IMR-90 (cell line): ENCODE results near the gene MIEF2. TPM values are rescaled to one million over a fixed set of nuclear protein-coding genes. Genes with fewer than 3 reads are reported as not detected.

ENCODE experiments used
- ATAC-seq: fragments of 200-7000 bp; cut with Tn5 transposase; 2 replicates; pipeline ENCODE4 v1.9.1; 2020; ENCODE audit warnings: low read depth, mild to moderate bottlenecking, moderate library complexity
- BruUV-seq: library from RNA; stranded (reverse); fragments of 400-500 nt; replicated peaks from 2 replicates; lab custom pipeline; 2021; lab: Mats Ljungman, UMichigan
- CTCF ChIA-PET: fragments of 300-600 bp; formaldehyde crosslinking; extraction: SDS; loops from one replicate; lab custom pipeline; 2021; ENCODE audit warnings: antibody characterized with exemption; lab: Yijun Ruan, JAX
- POLR2A ChIA-PET: fragments of 300-600 bp; sonication (Branson Sonifier 250); formaldehyde crosslinking; loops from one replicate; lab custom pipeline; 2022; ENCODE audit warnings: antibody characterized with exemption; ENCODE audit not compliant: unreplicated experiment; lab: Charles Lee
- DNase-seq: peaks from one replicate; pipeline ENCODE4 v3.0.0; 2013
- H2AFZ ChIP-seq: replicated peaks from 2 replicates; pipeline ENCODE3; 2013; ENCODE audit warnings: low read length, mild to moderate bottlenecking; ENCODE audit not compliant: poor library complexity
- H2AK5ac ChIP-seq: 2 replicates; pipeline ENCODE4 v1.6.1; 2013; ENCODE audit warnings: low read depth, low read length, inconsistent platforms
- H2AK9ac ChIP-seq: replicated peaks from 2 replicates; pipeline ENCODE3; 2013; ENCODE audit warnings: mild to moderate bottlenecking, low read depth, low read length, moderate library complexity; ENCODE audit not compliant: poor library complexity
- H2BK120ac ChIP-seq: 2 replicates; pipeline ENCODE4 v1.6.1; 2013; ENCODE audit warnings: low read depth, low read length, inconsistent platforms
- H2BK15ac ChIP-seq: 3 replicates; pipeline ENCODE4 v1.6.1; 2013; ENCODE audit warnings: low read depth, low read length, inconsistent platforms
- H2BK20ac ChIP-seq: 2 replicates; pipeline ENCODE4 v1.6.1; 2013; ENCODE audit warnings: low read depth, mild to moderate bottlenecking, inconsistent platforms, low read length, moderate library complexity
- H2BK5ac ChIP-seq: 2 replicates; pipeline ENCODE4 v1.6.1; 2013; ENCODE audit warnings: mild to moderate bottlenecking, low read depth, low read length, inconsistent platforms; ENCODE audit not compliant: poor library complexity, severe bottlenecking
- H3K14ac ChIP-seq: replicated peaks from 2 replicates; pipeline ENCODE4 v1.6.1; 2013; ENCODE audit warnings: low read depth, low read length, inconsistent platforms
- H3K18ac ChIP-seq: 2 replicates; pipeline ENCODE4 v1.6.1; 2013; ENCODE audit warnings: low read depth, low read length, control low read depth
- H3K23ac ChIP-seq: 2 replicates; pipeline ENCODE4 v1.6.1; 2013; ENCODE audit warnings: low read depth, low read length, inconsistent platforms
- H3K27ac ChIP-seq: 2 replicates; pipeline ENCODE4 v1.5.1; 2013; ENCODE audit warnings: mild to moderate bottlenecking, control low read depth, low read length; ENCODE audit not compliant: insufficient read depth
- H3K27me3 ChIP-seq: 2 replicates; pipeline ENCODE4 v1.6.1; 2013; ENCODE audit warnings: low read length; ENCODE audit not compliant: control insufficient read depth, insufficient read depth
- H3K36me3 ChIP-seq: 2 replicates; pipeline ENCODE4 v1.6.1; 2013; ENCODE audit warnings: low read length, mixed read lengths; ENCODE audit not compliant: control insufficient read depth, insufficient read depth
- H3K4ac ChIP-seq: 2 replicates; pipeline ENCODE4 v1.6.1; 2013; ENCODE audit warnings: low read depth, low read length, inconsistent platforms
- H3K4me1 ChIP-seq: 2 replicates; pipeline ENCODE4 v1.6.1; 2013; ENCODE audit warnings: low read length, mixed read lengths; ENCODE audit not compliant: control insufficient read depth, insufficient read depth
- H3K4me2 ChIP-seq: 2 replicates; pipeline ENCODE4 v1.6.1; 2013; ENCODE audit warnings: low read depth, mild to moderate bottlenecking, control low read depth, low read length, moderate library complexity
- H3K4me3 ChIP-seq: 2 replicates; pipeline ENCODE4 v1.5.1; 2013; ENCODE audit warnings: low read depth, mild to moderate bottlenecking, control low read depth, low read length, moderate library complexity; ENCODE audit not compliant: insufficient read depth
- H3K56ac ChIP-seq: 2 replicates; pipeline ENCODE4 v1.6.1; 2013; ENCODE audit warnings: low read length, inconsistent platforms; ENCODE audit not compliant: insufficient read depth; ENCODE audit errors: extremely low read depth
- H3K79me1 ChIP-seq, 2 experiments: 2 replicates each; pipeline ENCODE4 v1.6.1; 2013; ENCODE audit warnings: low read length in 2 of 2, inconsistent platforms in 1 of 2, low read depth in 1 of 2
- H3K9ac ChIP-seq: 2 replicates; pipeline ENCODE4 v1.6.1; 2013; ENCODE audit warnings: low read depth, low read length, control low read depth
- H3K9me1 ChIP-seq: 2 replicates; pipeline ENCODE4 v1.6.1; 2013; ENCODE audit warnings: low read length, inconsistent platforms; ENCODE audit not compliant: insufficient read depth
- H3K9me3 ChIP-seq: 2 replicates; pipeline ENCODE4 v1.6.1; 2013; ENCODE audit warnings: low read length; ENCODE audit not compliant: control insufficient read depth, insufficient read depth
- H4K20me1 ChIP-seq: 2 replicates; pipeline ENCODE4 v1.6.1; 2013; ENCODE audit warnings: low read length, inconsistent platforms; ENCODE audit not compliant: insufficient read depth
- H4K5ac ChIP-seq: 2 replicates; pipeline ENCODE4 v1.6.1; 2013; ENCODE audit warnings: mild to moderate bottlenecking, low read depth, low read length, control low read depth
- H4K8ac ChIP-seq, 2 experiments: 2 replicates each; pipeline ENCODE4 v1.6.1; 2013; ENCODE audit warnings: low read depth in 2 of 2, low read length in 2 of 2, control low read depth in 1 of 2, inconsistent platforms in 1 of 2
- H4K91ac ChIP-seq: 2 replicates; pipeline ENCODE4 v1.6.1; 2013; ENCODE audit warnings: low read depth, low read length, inconsistent platforms; ENCODE audit not compliant: insufficient read depth
- CHD1 ChIP-seq: IDR thresholded peaks from 2 replicates; pipeline ENCODE4 v1.6.1; 2012; ENCODE audit warnings: low read depth, low read length, improper control_type of control experiment
- FOS ChIP-seq: fragments of 150-350 bp; IDR thresholded peaks from 2 replicates; pipeline ENCODE4 v1.6.1; 2016; ENCODE audit warnings: low read depth, low read length
- MAZ ChIP-seq: IDR thresholded peaks from 2 replicates; pipeline ENCODE4 v1.6.1; 2012; ENCODE audit warnings: low read depth, mild to moderate bottlenecking, low read length, improper control_type of control experiment, moderate library complexity, borderline replicate concordance
- NFE2L2 ChIP-seq: fragments of 150-350 bp; IDR thresholded peaks from 2 replicates; pipeline ENCODE4 v1.6.1; 2016; ENCODE audit warnings: low read depth, mild to moderate bottlenecking, low read length
- RAD21 ChIP-seq: IDR thresholded peaks from 2 replicates; pipeline ENCODE4 v1.6.1; 2012; ENCODE audit warnings: low read length, improper control_type of control experiment
- RFX5 ChIP-seq: IDR thresholded peaks from 2 replicates; pipeline ENCODE4 v1.8.0; 2012; ENCODE audit warnings: low read depth, mild to moderate bottlenecking, low read length, moderate library complexity
- WGBS, 2 experiments: methylation state at CpG; one replicate each; pipeline versions ENCODE4 v1.1.5 to v1.1.7; 2013; ENCODE audit warnings: missing lambda C conversion rate in 2 of 2; ENCODE audit not compliant: insufficient read length in 1 of 2; ENCODE audit errors: extremely low coverage in 2 of 2; 5-methylcytosine and 5-hydroxymethylcytosine counted together
- dilution Hi-C: fragments of 300-500 bp; cut with HindIII; formaldehyde crosslinking; loops from one replicate; pipeline ENCODE4 v1.14.3; 2018; ENCODE audit warnings: low sequenced_read_pairs; ENCODE audit not compliant: unreplicated experiment
- in situ Hi-C: fragments of 300-500 bp; cut with MboI; formaldehyde crosslinking; loops from 3 replicates; pipeline ENCODE4 v1.14.3; 2019; ENCODE audit warnings: low sequenced_read_pairs, inconsistent platforms, mixed read lengths
- intact Hi-C: fragments of 100-400 bp; cut with micrococcal nuclease; formaldehyde crosslinking; loops from 2 replicates; pipeline ENCODE4 v1.10.0; 2022
- polyA plus RNA-seq, 3 experiments: library from polyadenylated mRNA; depleted of rRNA; stranded (reverse); fragments of >200 nt; gene quantifications; 2 replicates each; pipeline ENCODE4 v1.2.3, GENCODE V29; 2012; ENCODE audit warnings: low replicate concordance in 1 of 3
- total RNA-seq: library from RNA; depleted of rRNA; stranded (reverse); fragments of >200 nt; gene quantifications from 2 replicates; pipeline ENCODE4 v1.2.3, GENCODE V29; 2012
- TF ChIP-seq, protein P1 (sequence below): fragments of 150-350 bp; IDR thresholded peaks from 2 replicates; pipeline ENCODE4 v1.6.1; 2016; ENCODE audit warnings: low read depth, mild to moderate bottlenecking, low read length, moderate library complexity, borderline replicate concordance

The MIEF2 gene
- total and polyA plus RNA-seq, 2 of the 4 experiments (the other 2 are of a cell fraction): 9.1 to 26.6 TPM

DNA sequence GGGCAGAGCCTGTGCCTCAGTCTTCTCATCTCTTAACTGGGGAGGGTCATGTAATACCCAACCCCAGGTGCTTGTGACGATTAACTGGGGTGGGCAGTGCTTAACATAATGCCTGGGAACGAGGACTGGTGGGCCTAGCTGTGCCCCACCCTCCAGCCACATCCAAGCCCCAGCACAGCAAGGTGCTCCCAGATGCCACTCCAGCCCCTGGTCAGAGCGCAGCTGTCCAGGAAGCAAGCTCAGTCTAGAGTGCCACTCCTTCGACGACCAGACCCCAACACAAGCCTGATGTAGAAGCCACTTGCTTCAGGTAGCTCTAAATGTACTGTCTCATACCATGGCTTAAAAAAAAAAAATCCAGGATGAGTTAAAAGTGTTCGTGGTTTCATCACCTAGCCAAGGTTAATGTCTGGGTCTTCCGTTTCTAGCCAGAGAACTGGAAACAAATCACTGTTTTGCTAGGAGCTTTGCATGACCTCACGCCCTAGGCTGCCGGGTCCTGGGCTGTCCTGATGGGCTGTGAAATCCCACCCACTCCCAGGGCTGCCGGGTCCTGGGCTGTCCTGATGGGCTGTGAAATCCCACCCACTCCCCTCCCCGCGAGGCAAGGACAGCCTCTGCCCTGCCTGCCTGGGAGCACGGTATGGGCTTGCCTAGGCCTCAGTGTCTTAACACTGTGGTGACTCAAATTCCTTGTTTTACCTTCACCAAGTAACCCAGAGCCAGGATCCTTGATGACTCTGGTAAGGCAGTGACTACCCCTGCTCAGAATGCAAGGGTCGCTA is 7.7 kb downstream of the MIEF2 start:
- DNase-seq (peak; percentile 73), ATAC-seq (peak; percentile 85)
- no TSS peak for BruUV-seq
- Histone ChIP-seq H3K36me3 (peaks cover 27% of the 10 kb centered on the region), H2AK5ac (peak overlapping the region; percentile 57; the same call in 1 of the 2 replicates), H3K4ac (peak overlapping the region; percentile 49), H3K14ac (peak overlapping the region; percentile 44), H4K91ac (0 out of 2 replicates have a peak overlapping the region, but pooled peaks have one; percentile 19), H2BK120ac (peak overlapping the region; percentile 6; the same call in 1 of the 2 replicates), H3K9ac (no peak overlapping the region), H4K5ac (no peak overlapping the region), H4K8ac (peak overlapping the region; percentile 35 to 45; a peak in 1 of 4 replicates), H3K4me2 (no peak overlapping the region), H3K79me1 (peaks cover 0 to 36% of the 10 kb centered on the region in 2 experiments; a peak in 3 of 4 replicates), H3K23ac (peak overlapping the region; percentile 59), H3K4me1 (peaks cover 13% of the 10 kb centered on the region), H3K27ac (no peak overlapping the region), H2AFZ (peak overlapping the region; percentile 44), H3K18ac (no peak overlapping the region), H4K20me1 (peaks cover 3% of the 10 kb centered on the region; the same call in 1 of the 2 replicates), H2AK9ac (peak overlapping the region; percentile 86), H2BK20ac (peak overlapping the region; percentile 41; the same call in 1 of the 2 replicates), H2BK15ac (no peak overlapping the region), H3K4me3 (no peak overlapping the region), H3K56ac (no peak overlapping the region), H2BK5ac (peak overlapping the region; percentile 35), H3K9me3 (no peaks in the 10 kb centered on the region), H3K9me1 (peaks cover 22% of the 10 kb centered on the region), H3K27me3 (no peaks in the 10 kb centered on the region)
- CTCF ChIA-PET: interaction anchor here (0.6 kb wide), 1 partner anchor 8 kb away, joined by 7 read pairs; no protein-coding TSS in a partner anchor
- dilution Hi-C loops: no loop called here
- in situ Hi-C loops: no loop called here
- 75% methylated on average over 4 of the region's 14 CpGs; no CpG with 5 or more reads in 1 of the 2 experiments for WGBS, 2 experiments
- POLR2A ChIA-PET: no interaction called here
- TF ChIP-seq NFE2L2 (no peak), FOS (0 out of 2 replicates have a peak, but pooled peaks have one; percentile 10), MAZ (no peak), RFX5 (no peak), CHD1 (no peak), RAD21 (no peak)
- TF ChIP-seq, protein P1, sequence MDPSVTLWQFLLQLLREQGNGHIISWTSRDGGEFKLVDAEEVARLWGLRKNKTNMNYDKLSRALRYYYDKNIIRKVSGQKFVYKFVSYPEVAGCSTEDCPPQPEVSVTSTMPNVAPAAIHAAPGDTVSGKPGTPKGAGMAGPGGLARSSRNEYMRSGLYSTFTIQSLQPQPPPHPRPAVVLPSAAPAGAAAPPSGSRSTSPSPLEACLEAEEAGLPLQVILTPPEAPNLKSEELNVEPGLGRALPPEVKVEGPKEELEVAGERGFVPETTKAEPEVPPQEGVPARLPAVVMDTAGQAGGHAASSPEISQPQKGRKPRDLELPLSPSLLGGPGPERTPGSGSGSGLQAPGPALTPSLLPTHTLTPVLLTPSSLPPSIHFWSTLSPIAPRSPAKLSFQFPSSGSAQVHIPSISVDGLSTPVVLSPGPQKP: no peak
- intact Hi-C loops: no loop called here
